Thyroid gland (tissue), 4 donors: ENCODE measurements around the gene PCDH15.

Experiments
- POLR2A ChIP-seq, 2 donors: fragments of 450-650 bp; IDR thresholded peaks; one replicate each; pipeline ENCODE4 v1.6.1; 2017; ENCODE audit warnings: antibody characterized with exemption in 2 of 2, mild to moderate bottlenecking in 2 of 2, moderate library complexity in 1 of 2
- TF ChIP-seq, protein P1 (sequence below), 6 experiments: fragments of 200-600 bp in 3 of 6; fragments of 450-650 bp in 3 of 6; sonication (generic) in 3 of 6; IDR thresholded peaks; one replicate each; pipeline ENCODE4 v1.5.1; 2016 to 2019; ENCODE audit warnings: antibody characterized with exemption in 6 of 6, mild to moderate bottlenecking in 2 of 6, inconsistent platforms in 1 of 6, moderate library complexity in 1 of 6

GRCh38 chr10:54745436-54745835, 55.6 kb downstream of the PCDH15 start:
- TF ChIP-seq, protein P1, sequence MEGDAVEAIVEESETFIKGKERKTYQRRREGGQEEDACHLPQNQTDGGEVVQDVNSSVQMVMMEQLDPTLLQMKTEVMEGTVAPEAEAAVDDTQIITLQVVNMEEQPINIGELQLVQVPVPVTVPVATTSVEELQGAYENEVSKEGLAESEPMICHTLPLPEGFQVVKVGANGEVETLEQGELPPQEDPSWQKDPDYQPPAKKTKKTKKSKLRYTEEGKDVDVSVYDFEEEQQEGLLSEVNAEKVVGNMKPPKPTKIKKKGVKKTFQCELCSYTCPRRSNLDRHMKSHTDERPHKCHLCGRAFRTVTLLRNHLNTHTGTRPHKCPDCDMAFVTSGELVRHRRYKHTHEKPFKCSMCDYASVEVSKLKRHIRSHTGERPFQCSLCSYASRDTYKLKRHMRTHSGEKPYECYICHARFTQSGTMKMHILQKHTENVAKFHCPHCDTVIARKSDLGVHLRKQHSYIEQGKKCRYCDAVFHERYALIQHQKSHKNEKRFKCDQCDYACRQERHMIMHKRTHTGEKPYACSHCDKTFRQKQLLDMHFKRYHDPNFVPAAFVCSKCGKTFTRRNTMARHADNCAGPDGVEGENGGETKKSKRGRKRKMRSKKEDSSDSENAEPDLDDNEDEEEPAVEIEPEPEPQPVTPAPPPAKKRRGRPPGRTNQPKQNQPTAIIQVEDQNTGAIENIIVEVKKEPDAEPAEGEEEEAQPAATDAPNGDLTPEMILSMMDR (IDR thresholded peaks at IDR 0.05): no peak
- TF ChIP-seq POLR2A (IDR thresholded peaks at IDR 0.05): no peak
